ENCODE data around the gene CTSS.
"Not testable (repeated sequence)": the region's sequence is repeated elsewhere in the genome, so short reads cannot be mapped to it uniquely, and the experiment has no call there.

Gene CTSS

DNA sequence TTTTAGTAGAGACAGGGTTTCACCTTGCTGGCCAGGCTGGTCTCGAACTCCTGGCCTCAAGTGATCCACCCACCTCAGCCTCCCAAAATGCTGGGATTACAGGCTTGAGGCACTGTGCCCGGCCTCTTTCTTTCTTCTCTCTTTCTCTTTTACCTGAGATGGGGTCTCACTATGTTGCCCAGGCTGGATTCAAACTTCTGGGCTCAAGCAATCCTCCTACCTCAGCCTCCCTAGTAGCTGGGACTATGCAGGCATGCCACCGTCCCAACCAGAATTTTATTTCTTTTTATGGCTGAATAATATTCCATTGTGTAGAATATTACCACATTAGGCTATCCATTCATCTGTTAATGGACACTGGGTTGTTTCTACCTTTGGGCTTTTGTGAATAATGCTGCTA lies 28.2 kb upstream of the CTSS start:
- H3K23ac ChIP-seq (ENCODE audit: low read length in 2 of 2); H3K9ac ChIP-seq (ENCODE audit: low read length); H2BK12ac ChIP-seq (ENCODE audit: low read length in 2 of 2); H2AFZ ChIP-seq (ENCODE audit: low read depth, low read length); H3K9me3 ChIP-seq (ENCODE audit: control insufficient read depth, low read length); H3K27ac ChIP-seq (ENCODE audit: low read length, poor library complexity, severe bottlenecking); H3K79me1 ChIP-seq (replicated peaks; ENCODE audit: low read length, poor library complexity, severe bottlenecking); H3K4me1 ChIP-seq (ENCODE audit: control insufficient read depth, insufficient read depth, low read depth, low read length); H2BK15ac ChIP-seq (ENCODE audit: low read depth, poor library complexity, severe bottlenecking); H3K4me3 ChIP-seq (ENCODE audit: insufficient read depth in 1 of 2, low read depth in 1 of 2, low read length in 2 of 2); H4K8ac ChIP-seq (ENCODE audit: low read length); H2BK5ac ChIP-seq (ENCODE audit: low read depth, low read length, poor library complexity, severe bottlenecking); H2BK120ac ChIP-seq (ENCODE audit: low read depth, low read length); H4K91ac ChIP-seq (ENCODE audit: low read length); H3K4me2 ChIP-seq (ENCODE audit: low read length, poor library complexity, severe bottlenecking); H3K18ac ChIP-seq (ENCODE audit: low read depth in 1 of 2, low read length in 2 of 2); H2AK5ac ChIP-seq (ENCODE audit: low read length, severe bottlenecking); H3K4ac ChIP-seq (ENCODE audit: low read depth in 1 of 2, low read length in 2 of 2); H3K27me3 ChIP-seq (ENCODE audit: control insufficient read depth in 1 of 2, insufficient read depth in 1 of 2, low read length in 2 of 2); H3K14ac ChIP-seq (ENCODE audit: low read length in 2 of 2); DNase-seq: not testable (repeated sequence)
- H3K36me3 ChIP-seq (ENCODE audit: control insufficient read depth in 1 of 2, insufficient read depth in 2 of 2, low read depth in 1 of 2, low read length in 2 of 2): peaks cover 18 to 40% of the 10 kb centered on the region in 2 experiments
- WGBS: 100% methylated on average over 2 of the region's 3 CpGs

GRCh38 chr1:150793221-150793620 lies 27.6 kb upstream of the CTSS start:
- H3K4me3 ChIP-seq (ENCODE audit: insufficient read depth in 1 of 2, low read depth in 1 of 2, low read length in 2 of 2): no peak overlapping the region

GRCh38 chr1:150791585-150791984 lies 26.0 kb upstream of the CTSS start:
- H3K4me1 ChIP-seq (ENCODE audit: control insufficient read depth, insufficient read depth, low read depth, low read length): no peaks in the 10 kb centered on the region
- no peak overlapping the region for H3K27ac ChIP-seq (ENCODE audit: low read length, poor library complexity, severe bottlenecking)
- H3K36me3 ChIP-seq (ENCODE audit: control insufficient read depth in 1 of 2, insufficient read depth in 2 of 2, low read depth in 1 of 2, low read length in 2 of 2): peaks cover 7 to 18% of the 10 kb centered on the region in 2 experiments
- no peak overlapping the region for H2BK120ac ChIP-seq (ENCODE audit: low read depth, low read length)
- no peak overlapping the region for H4K91ac ChIP-seq (ENCODE audit: low read length)
- no peaks in the 10 kb centered on the region for H3K27me3 ChIP-seq (ENCODE audit: control insufficient read depth in 1 of 2, insufficient read depth in 1 of 2, low read length in 2 of 2)
- no peak overlapping the region for H2BK15ac ChIP-seq (ENCODE audit: low read depth, poor library complexity, severe bottlenecking)
- H3K4me3 ChIP-seq (ENCODE audit: insufficient read depth in 1 of 2, low read depth in 1 of 2, low read length in 2 of 2): no peak overlapping the region
- H4K8ac ChIP-seq (ENCODE audit: low read length): no peak overlapping the region
- DNase-seq: no peak
- no peak overlapping the region for H3K4me2 ChIP-seq (ENCODE audit: low read length, poor library complexity, severe bottlenecking)
- no peak overlapping the region for H2BK12ac ChIP-seq (ENCODE audit: low read length in 2 of 2)
- H2AFZ ChIP-seq (ENCODE audit: low read depth, low read length): no peak overlapping the region
- H3K79me1 ChIP-seq (replicated peaks; ENCODE audit: low read length, poor library complexity, severe bottlenecking): no peaks in the 10 kb centered on the region
- 96% methylated on average over 4 of the region's 4 CpGs for WGBS
- no peak overlapping the region for H3K14ac ChIP-seq (ENCODE audit: low read length in 2 of 2)
- H3K9ac ChIP-seq (ENCODE audit: low read length): no peak overlapping the region
- H3K9me3 ChIP-seq (ENCODE audit: control insufficient read depth, low read length): no peaks in the 10 kb centered on the region
- no peak overlapping the region for H2AK5ac ChIP-seq (ENCODE audit: low read length, severe bottlenecking)
- no peak overlapping the region for H3K23ac ChIP-seq (ENCODE audit: low read length in 2 of 2)
- no peak overlapping the region for H2BK5ac ChIP-seq (ENCODE audit: low read depth, low read length, poor library complexity, severe bottlenecking)
- H3K4ac ChIP-seq (ENCODE audit: low read depth in 1 of 2, low read length in 2 of 2): no peak overlapping the region
- no peak overlapping the region for H3K18ac ChIP-seq (ENCODE audit: low read depth in 1 of 2, low read length in 2 of 2)

More at GRCh38 chr1:150793221-150793620, 27.6 kb upstream of the CTSS start:
- H3K9ac ChIP-seq (ENCODE audit: low read length): no peak overlapping the region
- no peak overlapping the region for H2AK5ac ChIP-seq (ENCODE audit: low read length, severe bottlenecking)
- peaks cover 13 to 34% of the 10 kb centered on the region in 2 experiments for H3K36me3 ChIP-seq (ENCODE audit: control insufficient read depth in 1 of 2, insufficient read depth in 2 of 2, low read depth in 1 of 2, low read length in 2 of 2)
- H3K4me2 ChIP-seq (ENCODE audit: low read length, poor library complexity, severe bottlenecking): no peak overlapping the region
- H3K4ac ChIP-seq (ENCODE audit: low read depth in 1 of 2, low read length in 2 of 2): no peak overlapping the region
- no peak overlapping the region for H2BK15ac ChIP-seq (ENCODE audit: low read depth, poor library complexity, severe bottlenecking)
- no peak overlapping the region for H3K18ac ChIP-seq (ENCODE audit: low read depth in 1 of 2, low read length in 2 of 2)
- H3K79me1 ChIP-seq (replicated peaks; ENCODE audit: low read length, poor library complexity, severe bottlenecking): no peaks in the 10 kb centered on the region
- H2AFZ ChIP-seq (ENCODE audit: low read depth, low read length): no peak overlapping the region
- no peak overlapping the region for H3K14ac ChIP-seq (ENCODE audit: low read length in 2 of 2)
- H3K4me1 ChIP-seq (ENCODE audit: control insufficient read depth, insufficient read depth, low read depth, low read length): no peaks in the 10 kb centered on the region
- H2BK5ac ChIP-seq (ENCODE audit: low read depth, low read length, poor library complexity, severe bottlenecking): no peak overlapping the region
- H4K91ac ChIP-seq (ENCODE audit: low read length): no peak overlapping the region
- no peak for DNase-seq
- no peaks in the 10 kb centered on the region for H3K27me3 ChIP-seq (ENCODE audit: control insufficient read depth in 1 of 2, insufficient read depth in 1 of 2, low read length in 2 of 2)
- H3K9me3 ChIP-seq (ENCODE audit: control insufficient read depth, low read length): no peaks in the 10 kb centered on the region
- no peak overlapping the region for H2BK120ac ChIP-seq (ENCODE audit: low read depth, low read length)
- WGBS: 100% methylated on average over 1 of the region's 1 CpG
- H3K23ac ChIP-seq (ENCODE audit: low read length in 2 of 2): no peak overlapping the region
- H2BK12ac ChIP-seq (ENCODE audit: low read length in 2 of 2): no peak overlapping the region
- H3K27ac ChIP-seq (ENCODE audit: low read length, poor library complexity, severe bottlenecking): no peak overlapping the region
- no peak overlapping the region for H4K8ac ChIP-seq (ENCODE audit: low read length)

GRCh38 chr1:150789396-150789795 lies 23.8 kb upstream of the CTSS start:
- Histone ChIP-seq H2BK5ac (ENCODE audit: low read depth, low read length, poor library complexity, severe bottlenecking) (no peak overlapping the region), H3K4me2 (ENCODE audit: low read length, poor library complexity, severe bottlenecking) (no peak overlapping the region), H3K9ac (ENCODE audit: low read length) (no peak overlapping the region), H3K14ac (ENCODE audit: low read length in 2 of 2) (no peak overlapping the region), H2AFZ (ENCODE audit: low read depth, low read length) (no peak overlapping the region), H3K4me1 (ENCODE audit: control insufficient read depth, insufficient read depth, low read depth, low read length) (no peaks in the 10 kb centered on the region), H3K4me3 (ENCODE audit: insufficient read depth in 1 of 2, low read depth in 1 of 2, low read length in 2 of 2) (no peak overlapping the region), H4K91ac (ENCODE audit: low read length) (no peak overlapping the region), H2BK12ac (ENCODE audit: low read length in 2 of 2) (no peak overlapping the region), H3K79me1 (replicated peaks; ENCODE audit: low read length, poor library complexity, severe bottlenecking) (no peaks in the 10 kb centered on the region), H3K36me3 (ENCODE audit: control insufficient read depth in 1 of 2, insufficient read depth in 2 of 2, low read depth in 1 of 2, low read length in 2 of 2) (no peaks in the 10 kb centered on the region), H2AK5ac (ENCODE audit: low read length, severe bottlenecking) (no peak overlapping the region), H3K27me3 (ENCODE audit: control insufficient read depth in 1 of 2, insufficient read depth in 1 of 2, low read length in 2 of 2) (no peaks in the 10 kb centered on the region), H3K4ac (ENCODE audit: low read depth in 1 of 2, low read length in 2 of 2) (no peak overlapping the region), H3K9me3 (ENCODE audit: control insufficient read depth, low read length) (no peaks in the 10 kb centered on the region), H2BK120ac (ENCODE audit: low read depth, low read length) (no peak overlapping the region), H2BK15ac (ENCODE audit: low read depth, poor library complexity, severe bottlenecking) (no peak overlapping the region), H3K27ac (ENCODE audit: low read length, poor library complexity, severe bottlenecking) (no peak overlapping the region), H4K8ac (ENCODE audit: low read length) (no peak overlapping the region), H3K18ac (ENCODE audit: low read depth in 1 of 2, low read length in 2 of 2) (no peak overlapping the region), H3K23ac (ENCODE audit: low read length in 2 of 2) (no peak overlapping the region)
- WGBS: 77% methylated on average over 4 of the region's 4 CpGs
- DNase-seq: no peak

Data from mesenchymal stem cell (in vitro differentiated cells and primary cell).